PC-3 (cell line): Measurements from ENCODE around the gene DLK1. TPM values are rescaled to one million over a fixed set of nuclear protein-coding genes. Genes with fewer than 3 reads are reported as not detected.

Experiments used
- ATAC-seq: fragments of 200-7000 bp; cut with Tn5 transposase; 2 replicates; pipeline ENCODE4 v1.9.1; 2020; ENCODE audit warnings: mild to moderate bottlenecking, moderate library complexity
- BruUV-seq: library from RNA; stranded (reverse); fragments of 400-500 nt; replicated peaks from 2 replicates; lab custom pipeline; 2021; lab: Mats Ljungman, UMichigan
- CTCF ChIA-PET: fragments of 300-600 bp; sonication (Branson Sonifier 250); formaldehyde crosslinking; loops from one replicate; lab custom pipeline; 2022; ENCODE audit warnings: antibody characterized with exemption; lab: Charles Lee
- POLR2A ChIA-PET: fragments of 300-600 bp; sonication (Branson Sonifier 250); formaldehyde crosslinking; loops from one replicate; lab custom pipeline; 2022; ENCODE audit warnings: antibody characterized with exemption; ENCODE audit not compliant: unreplicated experiment; lab: Charles Lee
- DNase-seq: peaks from one replicate; pipeline ENCODE4 v3.0.0-alpha.2; 2015
- H2AFZ ChIP-seq: fragments of 300-600 bp; sonication (generic); 2 replicates; pipeline ENCODE4 v1.6.0; 2016; ENCODE audit warnings: antibody characterized with exemption, low read length
- H3F3A ChIP-seq: fragments of 300-600 bp; sonication (generic); one replicate; pipeline ENCODE4 v1.6.0; 2017; ENCODE audit warnings: antibody characterized with exemption, low read length, control low read depth, mild to moderate bottlenecking; ENCODE audit not compliant: unreplicated experiment
- H3K27ac ChIP-seq: fragments of 300-600 bp; sonication (generic); 2 replicates; pipeline ENCODE4 v1.5.1; 2016; ENCODE audit warnings: mild to moderate bottlenecking, low read length
- H3K27me3 ChIP-seq: fragments of 300-600 bp; sonication (generic); 2 replicates; pipeline ENCODE4 v1.6.1; 2016; ENCODE audit warnings: low read length, mixed read lengths
- H3K36me3 ChIP-seq: fragments of 300-600 bp; sonication (generic); 2 replicates; pipeline ENCODE4 v1.6.1; 2016; ENCODE audit warnings: low read depth, mixed run types, low read length, mixed read lengths
- H3K4me1 ChIP-seq: fragments of 300-600 bp; sonication (generic); 2 replicates; pipeline ENCODE4 v1.5.1; 2016; ENCODE audit warnings: low read length; ENCODE audit not compliant: insufficient read depth
- H3K4me2 ChIP-seq: fragments of 300-600 bp; sonication (generic); 2 replicates; pipeline ENCODE4 v1.6.0; 2016; ENCODE audit warnings: low read length
- H3K4me3 ChIP-seq: fragments of 300-600 bp; sonication (generic); 2 replicates; pipeline ENCODE4 v1.5.1; 2016; ENCODE audit warnings: mild to moderate bottlenecking, low read length, mixed read lengths
- H3K79me2 ChIP-seq: fragments of 300-600 bp; sonication (generic); 2 replicates; pipeline ENCODE4 v1.6.1; 2017; ENCODE audit warnings: low read length, mixed read lengths
- H3K9ac ChIP-seq: fragments of 300-600 bp; sonication (generic); 2 replicates; pipeline ENCODE4 v1.6.0; 2016; ENCODE audit warnings: mild to moderate bottlenecking, low read length
- H3K9me2 ChIP-seq: fragments of 300-600 bp; sonication (generic); replicated peaks from 2 replicates; pipeline ENCODE4 v1.6.1; 2016; ENCODE audit warnings: mixed run types, low read length, mixed read lengths
- H3K9me3 ChIP-seq: fragments of 300-600 bp; sonication (generic); 2 replicates; pipeline ENCODE4 v1.6.1; 2016; ENCODE audit warnings: low read length, mixed read lengths
- H4K20me1 ChIP-seq: fragments of 300-600 bp; sonication (generic); 2 replicates; pipeline ENCODE4 v1.6.1; 2016; ENCODE audit warnings: low read length, mixed read lengths
- EZH2 ChIP-seq: fragments of 300-600 bp; sonication (generic); IDR thresholded peaks from one replicate; pipeline ENCODE4 v1.6.1; 2017; ENCODE audit warnings: antibody characterized with exemption, mild to moderate bottlenecking, low read length; ENCODE audit not compliant: unreplicated experiment
- EZH2phosphoT487 ChIP-seq: fragments of 300-600 bp; sonication (generic); IDR thresholded peaks from 2 replicates; pipeline ENCODE4 v1.6.1; 2018; ENCODE audit warnings: mild to moderate bottlenecking, antibody characterized with exemption, low read length, borderline replicate concordance
- intact Hi-C: fragments of 100-400 bp; cut with micrococcal nuclease; formaldehyde crosslinking; loops from 2 replicates; pipeline ENCODE4 v1.9.0; 2023
- total RNA-seq: library from RNA; depleted of rRNA; stranded (reverse); fragments of >200 nt; gene quantifications from 2 replicates; pipeline ENCODE4 v1.2.3, GENCODE V29; 2014
- TF ChIP-seq, protein P1 (sequence below): fragments of 300-600 bp; sonication (generic); conservative IDR thresholded peaks from 2 replicates; pipeline ENCODE4 v1.5.1; 2017; ENCODE audit warnings: antibody characterized with exemption, low read depth, mild to moderate bottlenecking, low read length

DLK1 gene
- total RNA-seq, 1 experiment from 2014 or later = not detected

DNA sequence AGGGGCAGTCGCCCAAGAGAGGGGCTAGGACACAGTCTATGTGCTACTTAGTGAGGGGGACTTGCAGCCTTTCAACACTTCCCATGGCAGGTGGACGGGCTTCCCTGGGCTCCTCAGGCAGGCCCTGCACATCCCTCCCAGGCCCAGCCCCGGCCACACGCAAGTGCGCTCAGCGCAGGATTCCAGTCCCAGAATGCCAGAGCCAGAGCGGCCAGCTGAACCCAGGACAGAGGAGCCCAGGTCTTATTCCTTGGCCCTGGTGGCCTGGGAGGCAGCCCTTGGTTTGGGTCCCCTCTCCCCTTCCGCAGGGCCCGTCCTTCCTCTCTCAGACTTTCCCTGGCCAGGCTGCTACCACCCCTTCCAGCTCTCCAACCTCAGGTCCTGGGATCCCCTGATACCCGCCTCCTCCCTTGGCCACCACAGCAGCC, 12.0 kb downstream of the DLK1 start:
- intact Hi-C loops = no loop called here
- Histone ChIP-seq H3K9ac (no peak overlapping the region), H3K4me1 (no peaks in the 10 kb centered on the region), H3K79me2 (no peaks in the 10 kb centered on the region), H4K20me1 (no peaks in the 10 kb centered on the region), H2AFZ (no peak overlapping the region), H3K27ac (no peak overlapping the region), H3K27me3 (no peaks in the 10 kb centered on the region), H3F3A (no peaks in the 10 kb centered on the region), H3K9me2 (no peaks in the 10 kb centered on the region), H3K4me2 (no peak overlapping the region), H3K4me3 (no peak overlapping the region), H3K9me3 (no peaks in the 10 kb centered on the region), H3K36me3 (no peaks in the 10 kb centered on the region)
- ATAC-seq (no peak), DNase-seq (no peak)
- TF ChIP-seq EZH2 (no peak), EZH2phosphoT487 (no peak)
- TF ChIP-seq, protein P1, sequence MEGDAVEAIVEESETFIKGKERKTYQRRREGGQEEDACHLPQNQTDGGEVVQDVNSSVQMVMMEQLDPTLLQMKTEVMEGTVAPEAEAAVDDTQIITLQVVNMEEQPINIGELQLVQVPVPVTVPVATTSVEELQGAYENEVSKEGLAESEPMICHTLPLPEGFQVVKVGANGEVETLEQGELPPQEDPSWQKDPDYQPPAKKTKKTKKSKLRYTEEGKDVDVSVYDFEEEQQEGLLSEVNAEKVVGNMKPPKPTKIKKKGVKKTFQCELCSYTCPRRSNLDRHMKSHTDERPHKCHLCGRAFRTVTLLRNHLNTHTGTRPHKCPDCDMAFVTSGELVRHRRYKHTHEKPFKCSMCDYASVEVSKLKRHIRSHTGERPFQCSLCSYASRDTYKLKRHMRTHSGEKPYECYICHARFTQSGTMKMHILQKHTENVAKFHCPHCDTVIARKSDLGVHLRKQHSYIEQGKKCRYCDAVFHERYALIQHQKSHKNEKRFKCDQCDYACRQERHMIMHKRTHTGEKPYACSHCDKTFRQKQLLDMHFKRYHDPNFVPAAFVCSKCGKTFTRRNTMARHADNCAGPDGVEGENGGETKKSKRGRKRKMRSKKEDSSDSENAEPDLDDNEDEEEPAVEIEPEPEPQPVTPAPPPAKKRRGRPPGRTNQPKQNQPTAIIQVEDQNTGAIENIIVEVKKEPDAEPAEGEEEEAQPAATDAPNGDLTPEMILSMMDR = no peak
- POLR2A ChIA-PET = no interaction called here
- CTCF ChIA-PET = no interaction called here
- no TSS peak for BruUV-seq

DNA sequence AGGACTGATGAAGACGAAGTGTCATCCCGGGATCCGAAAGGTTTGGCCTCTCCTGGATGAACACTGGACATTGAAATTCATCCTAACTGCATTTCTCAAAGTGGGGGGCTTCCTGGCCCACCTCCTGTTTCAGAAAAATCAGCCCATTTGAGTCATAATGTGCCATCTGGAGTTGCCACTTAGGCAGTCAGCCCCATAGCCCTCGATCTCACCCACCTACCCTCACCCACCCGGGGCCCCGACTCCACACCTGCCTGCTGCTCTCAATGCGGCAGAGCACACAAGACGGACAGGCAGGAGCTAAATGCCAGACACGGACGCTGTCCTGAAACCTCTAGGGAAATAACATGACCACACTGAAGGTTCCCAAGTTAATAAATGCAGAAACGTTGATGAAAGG, 12.6 kb downstream of the DLK1 start:
- H3K4me3 ChIP-seq = no peak overlapping the region
- H3K4me1 ChIP-seq = no peaks in the 10 kb centered on the region
- H2AFZ ChIP-seq = no peak overlapping the region
- H4K20me1 ChIP-seq = no peaks in the 10 kb centered on the region
- H3K27ac ChIP-seq = no peak overlapping the region
- DNase-seq (no peak), ATAC-seq (no peak)
- no peaks in the 10 kb centered on the region for H3F3A ChIP-seq
- no peaks in the 10 kb centered on the region for H3K27me3 ChIP-seq
- ChIA-PET CTCF (no interaction called here), POLR2A (no interaction called here)
- intact Hi-C loops = no loop called here
- H3K9me3 ChIP-seq = no peaks in the 10 kb centered on the region
- no peak overlapping the region for H3K4me2 ChIP-seq
- no peaks in the 10 kb centered on the region for H3K79me2 ChIP-seq
- H3K9me2 ChIP-seq = no peaks in the 10 kb centered on the region
- no TSS peak for BruUV-seq
- H3K36me3 ChIP-seq = no peaks in the 10 kb centered on the region
- TF ChIP-seq EZH2 = no peak
- no peak for TF ChIP-seq EZH2phosphoT487
- TF ChIP-seq, protein P1 = no peak
- no peak overlapping the region for H3K9ac ChIP-seq

DNA sequence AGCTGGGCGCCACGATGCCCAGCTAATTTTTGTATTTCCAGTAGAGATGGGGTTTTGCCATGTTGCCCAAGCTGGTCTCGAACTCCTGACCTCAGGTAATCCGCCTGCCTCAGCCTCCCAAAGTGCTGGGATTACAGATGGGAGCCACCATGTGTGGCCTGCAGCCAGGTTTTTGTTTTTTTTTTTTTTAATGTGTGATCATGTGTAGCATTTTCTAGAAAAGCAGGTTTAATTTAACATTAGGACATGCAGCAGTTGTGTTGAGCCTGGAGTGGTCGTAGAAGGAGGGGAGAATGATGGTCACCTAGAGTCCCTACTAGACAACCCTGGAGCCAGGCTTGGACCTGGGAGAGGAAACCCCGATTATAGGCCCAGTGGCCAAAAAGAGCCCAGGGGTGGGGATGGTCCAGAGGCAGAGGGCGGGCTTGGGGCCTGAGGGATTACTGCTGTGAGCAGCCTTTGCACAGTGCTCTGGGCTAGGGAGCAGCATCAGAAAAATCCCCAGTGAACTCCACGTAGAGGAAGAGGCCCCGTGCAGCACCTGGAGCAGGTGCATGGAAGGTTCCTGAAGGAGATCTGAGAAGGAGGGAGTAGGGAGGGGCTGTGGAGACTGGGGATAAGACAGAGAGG, 13.6 kb downstream of the DLK1 start:
- Histone ChIP-seq H2AFZ (no peak overlapping the region), H3K9me3 (no peaks in the 10 kb centered on the region), H3K9me2 (no peaks in the 10 kb centered on the region), H3K36me3 (no peaks in the 10 kb centered on the region), H3F3A (no peaks in the 10 kb centered on the region), H3K79me2 (no peaks in the 10 kb centered on the region), H3K27ac (no peak overlapping the region), H4K20me1 (no peaks in the 10 kb centered on the region), H3K4me3 (no peak overlapping the region), H3K27me3 (no peaks in the 10 kb centered on the region), H3K4me1 (no peaks in the 10 kb centered on the region), H3K4me2 (no peak overlapping the region), H3K9ac (no peak overlapping the region)
- POLR2A ChIA-PET = no interaction called here
- intact Hi-C loops = no loop called here
- BruUV-seq = no TSS peak
- ATAC-seq = no peak
- DNase-seq = no peak
- CTCF ChIA-PET = no interaction called here
- no peak for TF ChIP-seq EZH2
- TF ChIP-seq EZH2phosphoT487 = no peak
- TF ChIP-seq, protein P1 = no peak
